HG02571 (cell line): ENCODE data around the gene MPRIP.
"Not testable (repeated sequence)": the region's sequence is repeated elsewhere in the genome, so short reads cannot be mapped to it uniquely, and the experiment has no call there.

ENCODE experiments used
- ATAC-seq: cut with Tn5 transposase; IDR thresholded peaks from one replicate; pipeline ENCODE4 v1.9.1; 2021; ENCODE audit warnings: mild to moderate bottlenecking, moderate library complexity; ENCODE audit not compliant: unreplicated experiment

Gene MPRIP

GRCh38 chr17:17158506-17158905 is 116.2 kb downstream of the MPRIP start:
- ATAC-seq = not testable (repeated sequence)

- no peak for ATAC-seq
Observed at GRCh38 chr17:17159571-17159970, 117.3 kb downstream of the MPRIP start.

- no peak for ATAC-seq
Observed at GRCh38 chr17:17161121-17161520, 118.9 kb downstream of the MPRIP start.

GRCh38 chr17:17161759-17162158 is 119.5 kb downstream of the MPRIP start:
- ATAC-seq = no peak

GRCh38 chr17:17164156-17164555 is 121.9 kb downstream of the MPRIP start:
- ATAC-seq = no peak

- no peak for ATAC-seq
Observed at GRCh38 chr17:17164676-17165075, 122.4 kb downstream of the MPRIP start.

GRCh38 chr17:17165666-17166308 is 123.5 kb downstream of the MPRIP start:
- no peak for ATAC-seq

GRCh38 chr17:17166446-17166845 is 124.2 kb downstream of the MPRIP start:
- no peak for ATAC-seq

GRCh38 chr17:17167356-17167755 is 125.1 kb downstream of the MPRIP start:
- no peak for ATAC-seq

- ATAC-seq = no peak
Observed at GRCh38 chr17:17167986-17168385, 125.7 kb downstream of the MPRIP start.

GRCh38 chr17:17168401-17168800 is 126.1 kb downstream of the MPRIP start:
- no peak for ATAC-seq

- no peak for ATAC-seq
Observed at GRCh38 chr17:17169396-17169795, 127.1 kb downstream of the MPRIP start.

GRCh38 chr17:17170346-17170985 is 128.2 kb downstream of the MPRIP start:
- no peak for ATAC-seq

- ATAC-seq = no peak
Observed at GRCh38 chr17:17171186-17171585, 128.9 kb downstream of the MPRIP start.

GRCh38 chr17:17172001-17172939 is 130.0 kb downstream of the MPRIP start:
- no peak for ATAC-seq

- no peak for ATAC-seq
Observed at GRCh38 chr17:17172990-17173389, 130.7 kb downstream of the MPRIP start.

- ATAC-seq = no peak
Observed at GRCh38 chr17:17173921-17174320, 131.7 kb downstream of the MPRIP start.

- no peak for ATAC-seq
Observed at GRCh38 chr17:17175340-17175739, 133.1 kb downstream of the MPRIP start.

GRCh38 chr17:17175917-17176316 is 133.7 kb downstream of the MPRIP start:
- no peak for ATAC-seq

- ATAC-seq = no peak
Observed at GRCh38 chr17:17176341-17176740, 134.1 kb downstream of the MPRIP start.

GRCh38 chr17:17177176-17177575 is 134.9 kb downstream of the MPRIP start:
- ATAC-seq = no peak

GRCh38 chr17:17179371-17179827 is 137.1 kb downstream of the MPRIP start:
- ATAC-seq = no peak
